ENCODE data around the gene NOP53. TPM values are rescaled to one million over a fixed set of nuclear protein-coding genes. Genes with fewer than 3 reads are reported as not detected.

The NOP53 gene
- total RNA-seq, result 100 to 1,000 TPM; 416 to 445 (median 428) TPM
- 360 TPM for total RNA-seq (2013)

DNA sequence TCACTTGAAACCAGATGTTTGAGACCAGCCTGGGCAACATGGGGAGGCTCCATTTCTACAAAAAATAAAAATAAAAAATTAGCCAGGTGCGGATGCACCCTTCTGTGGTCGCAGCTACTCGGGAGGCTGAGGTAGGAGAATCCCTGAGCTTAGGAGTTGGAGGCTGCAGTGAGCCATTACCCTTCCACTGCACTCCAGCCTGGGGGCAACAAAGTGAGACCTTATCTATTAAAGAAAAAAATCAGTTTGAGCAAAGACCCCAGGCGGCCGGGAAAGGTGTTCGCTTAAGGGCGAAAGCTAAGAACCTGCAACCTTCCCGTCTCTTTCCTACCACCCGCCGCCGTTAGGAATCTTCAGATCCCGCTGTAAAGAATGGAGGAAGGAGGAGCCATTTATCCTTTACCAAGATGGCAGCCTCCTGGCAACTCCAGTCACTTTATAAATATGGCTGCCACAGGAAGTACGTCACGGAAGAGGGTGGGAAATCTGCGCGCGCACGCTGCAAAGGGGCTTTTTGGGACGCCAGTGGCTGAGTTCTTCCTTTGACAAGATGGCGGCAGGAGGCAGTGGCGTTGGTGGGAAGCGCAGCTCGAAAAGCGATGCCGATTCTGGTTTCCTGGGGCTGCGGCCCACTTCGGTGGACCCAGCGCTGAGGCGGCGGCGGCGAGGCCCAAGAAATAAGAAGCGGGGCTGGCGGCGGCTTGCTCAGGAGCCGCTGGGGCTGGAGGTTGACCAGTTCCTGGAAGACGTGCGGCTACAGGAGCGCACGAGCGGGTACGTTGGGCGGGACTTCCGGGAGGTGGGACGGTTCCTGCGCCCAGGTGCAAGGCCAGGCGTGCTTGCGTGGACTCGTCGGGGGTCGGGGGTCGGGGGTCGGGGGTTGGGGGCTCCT, at the start of gene NOP53:
Gene NOP53, plus strand, starts transcription at position 537 of the 892 bp plus-strand sequence. Its CDS starts 14 bp downstream, at position 551.
- no peaks in the 10 kb centered on the region for H3K27me3 Mint-ChIP-seq (ENCODE audit: low read depth in 2 of 2)
- 4% methylated on average over 49 of the region's 53 CpGs for WGBS (ENCODE audit: insufficient coverage)
- no peaks in the 10 kb centered on the region for H3K9me3 Mint-ChIP-seq
- intact Hi-C loops (cut with micrococcal nuclease), result no loop called here
- TF ChIP-seq, protein P1, sequence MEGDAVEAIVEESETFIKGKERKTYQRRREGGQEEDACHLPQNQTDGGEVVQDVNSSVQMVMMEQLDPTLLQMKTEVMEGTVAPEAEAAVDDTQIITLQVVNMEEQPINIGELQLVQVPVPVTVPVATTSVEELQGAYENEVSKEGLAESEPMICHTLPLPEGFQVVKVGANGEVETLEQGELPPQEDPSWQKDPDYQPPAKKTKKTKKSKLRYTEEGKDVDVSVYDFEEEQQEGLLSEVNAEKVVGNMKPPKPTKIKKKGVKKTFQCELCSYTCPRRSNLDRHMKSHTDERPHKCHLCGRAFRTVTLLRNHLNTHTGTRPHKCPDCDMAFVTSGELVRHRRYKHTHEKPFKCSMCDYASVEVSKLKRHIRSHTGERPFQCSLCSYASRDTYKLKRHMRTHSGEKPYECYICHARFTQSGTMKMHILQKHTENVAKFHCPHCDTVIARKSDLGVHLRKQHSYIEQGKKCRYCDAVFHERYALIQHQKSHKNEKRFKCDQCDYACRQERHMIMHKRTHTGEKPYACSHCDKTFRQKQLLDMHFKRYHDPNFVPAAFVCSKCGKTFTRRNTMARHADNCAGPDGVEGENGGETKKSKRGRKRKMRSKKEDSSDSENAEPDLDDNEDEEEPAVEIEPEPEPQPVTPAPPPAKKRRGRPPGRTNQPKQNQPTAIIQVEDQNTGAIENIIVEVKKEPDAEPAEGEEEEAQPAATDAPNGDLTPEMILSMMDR (IDR thresholded peaks at IDR 0.05), result no peak
- peak within 1 kb of the TSS; percentile 98 to 99 for H3K27ac Mint-ChIP-seq
- Histone ChIP-seq H3K4me1 (ENCODE audit: control insufficient read depth, insufficient read depth, low read length) (peaks cover 41% of the 10 kb centered on the region), H3K27ac (ENCODE audit: low read length) (peak within 1 kb of the TSS; percentile 91), H3K36me3 (ENCODE audit: control insufficient read depth, insufficient read depth, low read length) (peaks cover 24% of the 10 kb centered on the region), H3K27me3 (ENCODE audit: control insufficient read depth, insufficient read depth, low read length) (no peaks in the 10 kb centered on the region), H3K4me3 (ENCODE audit: low read length) (peak within 1 kb of the TSS; percentile 75), H3K9me3 (ENCODE audit: control insufficient read depth, insufficient read depth, low read length) (no peaks in the 10 kb centered on the region)
- peak; percentile 98 for DNase-seq
- no peaks in the 10 kb centered on the region for H3K36me3 Mint-ChIP-seq
- peak; percentile 84 to 91 (median 86) for ATAC-seq
- H3K4me3 Mint-ChIP-seq, result peak within 1 kb of the TSS; percentile 100
- H3K4me1 Mint-ChIP-seq, result peaks cover 19 to 22% of the 10 kb centered on the region in 2 donors

DNA sequence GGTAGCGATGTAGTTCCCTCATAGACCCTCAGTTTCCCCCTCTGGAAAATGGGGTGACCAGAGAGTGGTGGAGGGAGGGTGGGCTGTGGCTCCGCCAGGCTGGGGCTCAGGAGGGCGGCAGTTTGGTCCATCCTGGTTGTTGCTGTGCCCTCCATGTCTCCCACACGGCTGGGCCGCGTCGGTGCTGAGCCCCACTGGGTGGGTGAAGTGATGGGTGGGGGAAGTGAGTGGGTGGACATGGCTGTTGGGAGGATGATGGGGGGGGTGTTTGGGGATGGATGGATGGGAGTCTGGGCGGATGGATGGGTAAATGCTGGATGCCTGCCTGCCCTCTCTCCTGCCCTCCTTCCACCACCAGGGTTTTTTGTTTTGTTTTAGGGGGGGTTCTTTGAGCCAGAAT, 48.7 kb upstream of the NOP53 start:
- peaks cover 0 to 6% of the 10 kb centered on the region in 2 donors for H3K4me1 Mint-ChIP-seq

DNA sequence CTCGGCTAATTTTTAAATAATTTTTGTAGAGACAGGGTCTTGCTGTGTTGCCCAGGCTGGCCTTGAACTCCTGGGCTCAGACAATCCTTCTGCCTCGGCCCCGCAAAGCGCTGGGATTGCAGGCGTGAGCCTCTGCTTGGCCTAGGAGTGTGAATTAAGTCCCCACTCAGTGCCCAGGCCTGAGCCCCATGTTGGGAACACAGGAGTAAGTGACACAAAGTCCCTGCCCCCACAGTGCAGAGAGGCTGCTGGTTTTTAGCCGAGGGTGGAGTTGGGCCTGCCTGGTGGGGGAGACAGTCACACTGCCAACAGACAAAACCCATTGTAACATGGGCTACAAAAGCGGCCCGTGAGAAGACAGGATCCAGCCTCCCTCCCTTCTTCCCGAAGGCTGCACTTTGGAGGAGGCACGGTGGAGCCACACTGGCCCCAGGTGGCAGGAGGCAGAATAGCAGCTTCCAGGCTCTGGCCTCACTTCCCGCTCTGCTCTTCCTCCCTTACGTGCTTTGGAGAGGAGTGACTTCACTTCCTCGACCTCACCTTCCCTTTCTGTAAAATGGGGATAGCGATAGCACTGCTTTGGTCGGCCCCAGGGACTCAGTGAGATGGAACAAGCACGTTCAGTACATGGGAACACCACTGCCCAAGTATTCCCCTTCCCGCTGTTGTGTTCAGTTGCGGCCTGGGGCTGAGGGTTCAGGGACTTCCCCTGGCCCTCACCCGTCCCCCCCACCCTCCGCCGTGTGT, 47.3 kb upstream of the NOP53 start:
- 57% methylated on average over 21 of the region's 21 CpGs for whole genome bisulfite sequencing (ENCODE audit: insufficient coverage)
- intact Hi-C loops (cut with micrococcal nuclease), result loop anchor here (2.0 to 10.0 kb wide), 3 partner anchors 153 to 401 kb away; no protein-coding TSS in a partner anchor
- Mint-ChIP-seq H3K9me3 (no peaks in the 10 kb centered on the region), H3K27me3 (ENCODE audit: low read depth in 2 of 2) (no peaks in the 10 kb centered on the region), H3K27ac (no peak overlapping the region), H3K4me3 (no peak overlapping the region), H3K36me3 (no peaks in the 10 kb centered on the region), H3K4me1 (peaks cover 0 to 6% of the 10 kb centered on the region in 2 donors)
- Histone ChIP-seq H3K27me3 (ENCODE audit: control insufficient read depth, insufficient read depth, low read length) (no peaks in the 10 kb centered on the region), H3K9me3 (ENCODE audit: control insufficient read depth, insufficient read depth, low read length) (no peaks in the 10 kb centered on the region), H3K4me1 (ENCODE audit: control insufficient read depth, insufficient read depth, low read length) (no peaks in the 10 kb centered on the region), H3K4me3 (ENCODE audit: low read length) (no peak overlapping the region), H3K27ac (ENCODE audit: low read length) (no peak overlapping the region), H3K36me3 (ENCODE audit: control insufficient read depth, insufficient read depth, low read length) (peaks cover 35% of the 10 kb centered on the region)
- peak; percentile 43 to 76 for DNase-seq
- peak; percentile 63 to 86 (median 78) for ATAC-seq
- TF ChIP-seq, protein P1 (IDR thresholded peaks at IDR 0.05), result peak; percentile 74

More for the DNA sequence above, 48.7 kb upstream of the NOP53 start:
- Histone ChIP-seq H3K4me3 (ENCODE audit: low read length) (no peak overlapping the region), H3K27me3 (ENCODE audit: control insufficient read depth, insufficient read depth, low read length) (no peaks in the 10 kb centered on the region), H3K36me3 (ENCODE audit: control insufficient read depth, insufficient read depth, low read length) (peaks cover 35% of the 10 kb centered on the region), H3K9me3 (ENCODE audit: control insufficient read depth, insufficient read depth, low read length) (no peaks in the 10 kb centered on the region), H3K4me1 (ENCODE audit: control insufficient read depth, insufficient read depth, low read length) (no peaks in the 10 kb centered on the region), H3K27ac (ENCODE audit: low read length) (no peak overlapping the region)
- H3K9me3 Mint-ChIP-seq, result no peaks in the 10 kb centered on the region
- DNase-seq (no peak), ATAC-seq (no peak)
- no peaks in the 10 kb centered on the region for H3K36me3 Mint-ChIP-seq
- H3K27me3 Mint-ChIP-seq (ENCODE audit: low read depth in 2 of 2), result no peaks in the 10 kb centered on the region
- no peak overlapping the region for H3K27ac Mint-ChIP-seq
- WGBS (ENCODE audit: insufficient coverage), result 98% methylated on average over 7 of the region's 8 CpGs
- TF ChIP-seq, protein P1 (IDR thresholded peaks at IDR 0.05), result no peak
- intact Hi-C loops (cut with micrococcal nuclease), result loop anchor here (5.0 to 10.0 kb wide), 2 partner anchors 152 to 399 kb away; no protein-coding TSS in a partner anchor
- H3K4me3 Mint-ChIP-seq, result no peak overlapping the region
